ENCODE results near the gene HOMEZ. TPM values are rescaled to one million over a fixed set of nuclear protein-coding genes. Genes with fewer than 3 reads are reported as not detected.
"Not testable (repeated sequence)": the region's sequence is repeated elsewhere in the genome, so short reads cannot be mapped to it uniquely, and the experiment has no call there.

Gene HOMEZ
- total and polyA plus RNA-seq, 7 experiments from 2014 or later = 5.2 to 20.4 (median 8.6) TPM

- Mint-ChIP-seq H3K36me3 (no peaks in the 10 kb centered on the region), H3K9me3 (no peaks in the 10 kb centered on the region), H3K27ac (no peak overlapping the region), H3K4me1 (no peaks in the 10 kb centered on the region), H3K27me3 (peaks cover 19 to 29% (median 25%) of the 10 kb centered on the region in 5 donors), H3K4me3 (no peak overlapping the region)
- no peaks in the 10 kb centered on the region for H3K9me3 ChIP-seq (ENCODE audit: control insufficient read depth in 2 of 3, low read length in 3 of 3)
- no peaks in the 10 kb centered on the region for H3K4me1 ChIP-seq (ENCODE audit: control insufficient read depth in 2 of 2, insufficient read depth in 2 of 2, low read length in 2 of 2)
- ChIA-PET POLR2A (no interaction called here), CTCF (interaction anchor here (0.6 kb wide), 1 partner anchor 1116 kb away, joined by 3 read pairs; no protein-coding TSS in a partner anchor)
- DNase-seq = no peak
- intact Hi-C loops (cut with micrococcal nuclease) = no loop called here
- no peak overlapping the region for H3K27ac ChIP-seq (ENCODE audit: low read depth, low read length)
- no peaks in the 10 kb centered on the region for H3K27me3 ChIP-seq (ENCODE audit: control insufficient read depth in 2 of 2, insufficient read depth in 2 of 2, low read length in 2 of 2)
- no peak overlapping the region for H3K4me3 ChIP-seq (ENCODE audit: low read length)
- no peaks in the 10 kb centered on the region for H3K36me3 ChIP-seq (ENCODE audit: control insufficient read depth in 2 of 3, insufficient read depth in 3 of 3, low read length in 3 of 3)
- ATAC-seq = no peak
Measured at GRCh38 chr14:23249824-23250223, 36.1 kb downstream of the HOMEZ start.

DNA sequence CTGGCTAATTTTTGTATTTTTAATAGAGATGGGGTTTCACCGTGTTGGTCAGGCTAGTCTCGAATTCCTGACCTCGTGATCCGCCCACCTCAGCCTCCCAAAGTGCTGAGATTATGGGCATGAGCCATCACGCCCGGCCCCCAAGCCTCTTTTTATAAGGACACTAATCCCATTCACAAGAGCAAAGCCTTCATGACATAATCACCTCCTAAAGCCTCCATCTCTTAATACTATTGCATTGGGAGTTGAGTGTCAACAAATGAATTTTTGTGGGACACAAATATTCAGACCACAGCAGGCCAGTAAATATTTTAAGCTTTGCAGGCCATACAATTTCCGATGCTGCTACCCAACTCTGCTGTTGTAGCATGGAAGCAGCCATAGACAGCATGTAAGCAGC is 37.3 kb downstream of the HOMEZ start:
- H3K4me1 ChIP-seq (ENCODE audit: control insufficient read depth in 2 of 2, insufficient read depth in 2 of 2, low read length in 2 of 2) = no peaks in the 10 kb centered on the region
- no peak overlapping the region for H3K27ac Mint-ChIP-seq
- no peaks in the 10 kb centered on the region for H3K27me3 ChIP-seq (ENCODE audit: control insufficient read depth in 2 of 2, insufficient read depth in 2 of 2, low read length in 2 of 2)
- DNase-seq (no peak), ATAC-seq (no peak)
- H3K4me3 Mint-ChIP-seq = no peak overlapping the region
- no peak overlapping the region for H3K27ac ChIP-seq (ENCODE audit: low read depth, low read length)
- no peaks in the 10 kb centered on the region for H3K9me3 Mint-ChIP-seq
- ChIA-PET POLR2A (no interaction called here), CTCF (no interaction called here)
- H3K36me3 Mint-ChIP-seq = no peaks in the 10 kb centered on the region
- H3K27me3 Mint-ChIP-seq = peaks cover 19 to 32% (median 24%) of the 10 kb centered on the region in 5 donors
- H3K4me3 ChIP-seq (ENCODE audit: low read length) = no peak overlapping the region
- no peaks in the 10 kb centered on the region for H3K9me3 ChIP-seq (ENCODE audit: control insufficient read depth in 2 of 3, low read length in 3 of 3)
- intact Hi-C loops (cut with micrococcal nuclease) = no loop called here
- no peaks in the 10 kb centered on the region for H3K4me1 Mint-ChIP-seq
- no peaks in the 10 kb centered on the region for H3K36me3 ChIP-seq (ENCODE audit: control insufficient read depth in 2 of 3, insufficient read depth in 3 of 3, low read length in 3 of 3)

DNA sequence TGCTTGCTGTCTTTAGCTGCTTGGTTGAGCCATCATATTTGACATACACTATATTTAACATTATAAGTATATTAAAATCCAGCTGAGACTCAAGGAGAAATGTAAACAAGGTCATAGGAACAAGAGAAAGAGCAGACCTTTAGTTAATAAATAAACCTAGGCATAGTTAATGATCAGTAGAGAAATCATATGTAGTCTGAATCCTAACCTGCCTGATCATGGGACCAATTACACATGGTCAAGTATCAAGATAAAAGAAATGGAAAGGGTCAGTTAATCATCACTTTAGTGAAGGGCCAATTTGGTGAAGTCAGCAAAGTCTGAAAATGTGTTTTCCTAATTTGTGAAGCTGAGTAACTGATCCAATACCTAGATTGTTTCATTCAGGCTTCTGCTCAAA is 40.6 kb downstream of the HOMEZ start:
- H3K27ac ChIP-seq (ENCODE audit: low read depth, low read length) = no peak overlapping the region
- DNase-seq (no peak), ATAC-seq (no peak)
- H3K4me1 ChIP-seq (ENCODE audit: control insufficient read depth in 2 of 2, insufficient read depth in 2 of 2, low read length in 2 of 2) = no peaks in the 10 kb centered on the region
- ChIA-PET POLR2A (no interaction called here), CTCF (no interaction called here)
- Mint-ChIP-seq H3K36me3 (no peaks in the 10 kb centered on the region), H3K4me3 (no peak overlapping the region), H3K4me1 (no peaks in the 10 kb centered on the region), H3K27ac (no peak overlapping the region), H3K27me3 (peaks cover 9 to 30% (median 10%) of the 10 kb centered on the region in 5 donors), H3K9me3 (no peaks in the 10 kb centered on the region)
- H3K4me3 ChIP-seq (ENCODE audit: low read length) = no peak overlapping the region
- H3K27me3 ChIP-seq (ENCODE audit: control insufficient read depth in 2 of 2, insufficient read depth in 2 of 2, low read length in 2 of 2) = peaks cover 0 to 4% of the 10 kb centered on the region in 2 donors
- no peaks in the 10 kb centered on the region for H3K9me3 ChIP-seq (ENCODE audit: control insufficient read depth in 2 of 3, low read length in 3 of 3)
- intact Hi-C loops (cut with micrococcal nuclease) = no loop called here
- no peaks in the 10 kb centered on the region for H3K36me3 ChIP-seq (ENCODE audit: control insufficient read depth in 2 of 3, insufficient read depth in 3 of 3, low read length in 3 of 3)

DNA sequence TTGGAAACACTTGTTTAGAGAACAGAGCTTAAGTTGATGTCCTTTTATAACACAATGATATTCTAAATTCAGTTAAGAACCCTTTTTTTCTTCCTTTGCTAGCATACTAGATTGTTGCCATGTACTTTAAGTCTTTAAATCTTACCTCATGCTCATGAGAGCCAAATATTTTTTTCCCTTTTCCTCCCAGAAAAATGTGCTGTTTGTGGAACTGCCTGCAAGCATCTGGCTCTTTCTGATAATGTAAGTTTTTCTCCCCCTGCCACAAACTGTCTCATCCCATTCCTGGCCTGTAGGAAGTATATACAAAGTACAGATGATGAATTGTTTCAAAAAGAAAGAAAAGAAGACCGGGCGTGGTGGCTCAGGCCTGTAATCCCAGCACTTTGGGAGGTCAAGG is 42.9 kb downstream of the HOMEZ start:
- CTCF ChIA-PET = no interaction called here

DNA sequence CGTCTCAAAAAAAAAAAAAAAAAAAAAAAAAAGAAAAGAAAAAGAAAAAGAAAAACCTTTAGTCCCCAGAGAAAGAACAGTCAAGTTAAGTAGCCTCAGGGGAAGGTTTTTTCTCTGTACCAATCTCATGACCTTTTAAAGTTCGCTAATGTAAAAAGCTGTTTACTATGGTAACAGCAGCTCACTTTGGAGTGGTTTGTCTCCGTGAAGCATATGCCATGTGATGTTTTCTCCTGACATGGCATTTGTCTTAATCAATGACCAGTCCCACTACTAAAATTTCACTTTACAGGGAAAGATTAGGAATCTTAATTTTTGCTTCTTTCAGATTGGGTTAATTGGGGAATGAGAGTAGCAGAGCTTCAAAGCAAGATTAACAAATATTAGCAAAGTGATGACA is 43.9 kb downstream of the HOMEZ start:
- no peak overlapping the region for H3K4me3 Mint-ChIP-seq
- no peak for DNase-seq
- ChIA-PET POLR2A (no interaction called here), CTCF (no interaction called here)
- H3K36me3 Mint-ChIP-seq = no peaks in the 10 kb centered on the region
- H3K4me3 ChIP-seq (ENCODE audit: low read length) = no peak overlapping the region
- H3K4me1 ChIP-seq (ENCODE audit: control insufficient read depth in 2 of 2, insufficient read depth in 2 of 2, low read length in 2 of 2) = peaks cover 0 to 7% of the 10 kb centered on the region in 2 donors
- intact Hi-C loops (cut with micrococcal nuclease) = no loop called here
- no peaks in the 10 kb centered on the region for H3K9me3 ChIP-seq (ENCODE audit: control insufficient read depth in 2 of 3, low read length in 3 of 3)
- H3K27me3 ChIP-seq (ENCODE audit: control insufficient read depth in 2 of 2, insufficient read depth in 2 of 2, low read length in 2 of 2) = peaks cover 0 to 6% of the 10 kb centered on the region in 2 donors
- H3K27me3 Mint-ChIP-seq = peaks cover 18 to 38% (median 20%) of the 10 kb centered on the region in 5 donors
- H3K9me3 Mint-ChIP-seq = no peaks in the 10 kb centered on the region
- H3K36me3 ChIP-seq (ENCODE audit: control insufficient read depth in 2 of 3, insufficient read depth in 3 of 3, low read length in 3 of 3) = no peaks in the 10 kb centered on the region
- no peak overlapping the region for H3K27ac ChIP-seq (ENCODE audit: low read depth, low read length)
- peaks cover 0 to 8% (median 6%) of the 10 kb centered on the region in 7 donors for H3K4me1 Mint-ChIP-seq
- H3K27ac Mint-ChIP-seq = no peak overlapping the region
- ATAC-seq = no peak

More for the DNA sequence above, 42.9 kb downstream of the HOMEZ start:
- H3K27ac ChIP-seq (ENCODE audit: low read depth, low read length) = no peak overlapping the region
- DNase-seq (no peak), ATAC-seq (no peak)
- H3K27me3 Mint-ChIP-seq = peaks cover 12 to 31% (median 18%) of the 10 kb centered on the region in 5 donors
- peaks cover 0 to 6% of the 10 kb centered on the region in 2 donors for H3K27me3 ChIP-seq (ENCODE audit: control insufficient read depth in 2 of 2, insufficient read depth in 2 of 2, low read length in 2 of 2)
- POLR2A ChIA-PET = no interaction called here
- no peaks in the 10 kb centered on the region for H3K9me3 ChIP-seq (ENCODE audit: control insufficient read depth in 2 of 3, low read length in 3 of 3)
- no peaks in the 10 kb centered on the region for H3K36me3 Mint-ChIP-seq
- no peak overlapping the region for H3K4me3 ChIP-seq (ENCODE audit: low read length)
- H3K27ac Mint-ChIP-seq = no peak overlapping the region
- H3K36me3 ChIP-seq (ENCODE audit: control insufficient read depth in 2 of 3, insufficient read depth in 3 of 3, low read length in 3 of 3) = no peaks in the 10 kb centered on the region
- no peaks in the 10 kb centered on the region for H3K9me3 Mint-ChIP-seq
- no peak overlapping the region for H3K4me3 Mint-ChIP-seq
- H3K4me1 ChIP-seq (ENCODE audit: control insufficient read depth in 2 of 2, insufficient read depth in 2 of 2, low read length in 2 of 2) = peaks cover 0 to 3% of the 10 kb centered on the region in 2 donors
- intact Hi-C loops (cut with micrococcal nuclease) = no loop called here
- H3K4me1 Mint-ChIP-seq = peaks cover 0 to under 1% (median under 1%) of the 10 kb centered on the region in 7 donors

DNA sequence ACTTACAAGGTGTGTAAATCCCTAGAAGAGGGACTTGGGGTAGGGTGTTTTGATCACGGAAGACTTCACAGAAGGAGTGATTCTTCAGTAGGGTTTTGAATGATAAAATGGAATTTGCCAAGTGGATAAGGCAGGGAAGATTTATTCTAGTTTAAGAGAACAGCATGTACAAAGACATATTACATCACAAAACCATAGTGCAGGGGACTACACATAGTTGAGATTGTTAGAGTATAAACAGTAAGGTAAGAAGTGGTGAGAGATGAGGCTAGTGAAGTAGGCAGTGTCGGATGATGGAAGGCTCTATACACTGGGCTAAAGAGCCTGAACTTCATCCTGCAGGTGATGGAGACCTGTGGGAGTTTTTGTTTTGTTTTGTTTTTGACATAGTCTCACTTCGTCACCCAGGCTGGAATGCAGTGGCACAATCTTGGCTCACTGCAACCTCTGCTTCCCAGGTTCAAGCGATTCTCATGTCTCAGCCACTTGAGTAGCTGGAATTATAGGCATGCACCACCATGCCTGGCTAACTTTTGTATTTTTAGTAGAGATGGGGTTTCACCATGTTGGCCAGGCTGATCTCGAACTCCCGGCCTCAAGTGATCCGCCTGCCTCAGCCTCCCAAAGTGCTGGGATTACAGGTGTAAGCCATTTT is 44.7 kb downstream of the HOMEZ start:
- H3K4me3 ChIP-seq (ENCODE audit: low read length); DNase-seq; H3K4me1 ChIP-seq (ENCODE audit: control insufficient read depth in 2 of 2, insufficient read depth in 2 of 2, low read length in 2 of 2); H3K4me3 Mint-ChIP-seq; intact Hi-C loops (cut with micrococcal nuclease); H3K9me3 ChIP-seq (ENCODE audit: control insufficient read depth in 2 of 3, low read length in 3 of 3); CTCF ChIA-PET; H3K36me3 ChIP-seq (ENCODE audit: control insufficient read depth in 2 of 3, insufficient read depth in 3 of 3, low read length in 3 of 3); H3K9me3 Mint-ChIP-seq; POLR2A ChIA-PET; H3K27ac Mint-ChIP-seq; H3K36me3 Mint-ChIP-seq; H3K27ac ChIP-seq (ENCODE audit: low read depth, low read length); H3K27me3 ChIP-seq (ENCODE audit: control insufficient read depth in 2 of 2, insufficient read depth in 2 of 2, low read length in 2 of 2); ATAC-seq; H3K4me1 Mint-ChIP-seq: not testable (repeated sequence)
- peaks cover 18 to 40% (median 20%) of the 10 kb centered on the region in 5 donors for H3K27me3 Mint-ChIP-seq

- H3K4me1 ChIP-seq (ENCODE audit: control insufficient read depth in 2 of 2, insufficient read depth in 2 of 2, low read length in 2 of 2) = peaks cover 0 to 7% of the 10 kb centered on the region in 2 donors
- no peaks in the 10 kb centered on the region for H3K36me3 ChIP-seq (ENCODE audit: control insufficient read depth in 2 of 3, insufficient read depth in 3 of 3, low read length in 3 of 3)
- no peaks in the 10 kb centered on the region for H3K9me3 Mint-ChIP-seq
- H3K4me3 Mint-ChIP-seq = no peak overlapping the region
- H3K27ac Mint-ChIP-seq = no peak overlapping the region
- H3K27me3 ChIP-seq (ENCODE audit: control insufficient read depth in 2 of 2, insufficient read depth in 2 of 2, low read length in 2 of 2) = peaks cover 0 to 6% of the 10 kb centered on the region in 2 donors
- DNase-seq (no peak), ATAC-seq (no peak)
- no peaks in the 10 kb centered on the region for H3K36me3 Mint-ChIP-seq
- intact Hi-C loops (cut with micrococcal nuclease) = no loop called here
- H3K27ac ChIP-seq (ENCODE audit: low read depth, low read length) = no peak overlapping the region
- peaks cover 0 to 8% (median 6%) of the 10 kb centered on the region in 7 donors for H3K4me1 Mint-ChIP-seq
- no peak overlapping the region for H3K4me3 ChIP-seq (ENCODE audit: low read length)
- CTCF ChIA-PET = no interaction called here
- H3K9me3 ChIP-seq (ENCODE audit: control insufficient read depth in 2 of 3, low read length in 3 of 3) = no peaks in the 10 kb centered on the region
- peaks cover 18 to 39% (median 20%) of the 10 kb centered on the region in 5 donors for H3K27me3 Mint-ChIP-seq
- POLR2A ChIA-PET = interaction anchor here (0.6 kb wide), 1 partner anchor 128 kb away, joined by 3 read pairs; no protein-coding TSS in a partner anchor
Measured at GRCh38 chr14:23240661-23241060, 45.3 kb downstream of the HOMEZ start.
